Measurements from ENCODE around the gene PCDHGB4.
"Not testable (repeated sequence)": the region's sequence is repeated elsewhere in the genome, so short reads cannot be mapped to it uniquely, and the experiment has no call there.

PCDHGB4 gene

DNA sequence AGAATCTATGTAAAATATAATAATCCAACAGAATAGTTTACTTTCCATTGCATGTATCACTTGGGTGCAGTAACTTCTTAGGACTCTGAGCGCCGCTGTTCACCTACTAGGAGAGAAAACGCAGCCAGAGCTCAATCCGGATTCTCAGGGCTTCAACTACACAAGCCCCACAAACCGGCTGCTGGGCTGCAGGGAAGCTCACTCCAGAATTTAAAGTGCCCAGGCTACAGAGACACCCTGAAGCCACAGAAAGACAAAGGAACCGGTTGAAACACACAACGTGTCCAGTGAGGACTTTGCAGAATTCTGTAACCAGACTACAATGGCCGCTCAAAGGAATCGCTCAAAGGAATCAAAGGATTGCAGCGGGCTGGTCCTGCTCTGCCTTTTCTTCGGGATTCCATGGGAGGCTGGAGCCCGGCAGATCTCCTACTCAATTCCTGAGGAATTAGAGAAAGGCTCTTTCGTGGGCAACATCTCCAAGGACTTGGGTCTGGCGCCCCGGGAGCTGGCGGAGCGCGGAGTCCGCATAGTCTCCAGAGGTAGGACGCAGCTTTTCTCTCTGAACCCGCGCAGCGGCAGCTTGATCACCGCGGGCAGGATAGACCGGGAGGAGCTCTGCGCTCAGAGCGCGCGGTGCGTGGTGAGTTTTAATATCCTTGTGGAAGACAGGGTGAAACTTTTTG is 25.5 kb downstream of the PCDHGB4 start, which contains the start of gene PCDHGA10:
Gene PCDHGA10 (plus strand): TSS at position 134 of the 686 bp plus-strand sequence. CDS start 189 bp downstream, at position 323.
- H3K27ac ChIP-seq = peak within 1 kb of the TSS; percentile 55

DNA sequence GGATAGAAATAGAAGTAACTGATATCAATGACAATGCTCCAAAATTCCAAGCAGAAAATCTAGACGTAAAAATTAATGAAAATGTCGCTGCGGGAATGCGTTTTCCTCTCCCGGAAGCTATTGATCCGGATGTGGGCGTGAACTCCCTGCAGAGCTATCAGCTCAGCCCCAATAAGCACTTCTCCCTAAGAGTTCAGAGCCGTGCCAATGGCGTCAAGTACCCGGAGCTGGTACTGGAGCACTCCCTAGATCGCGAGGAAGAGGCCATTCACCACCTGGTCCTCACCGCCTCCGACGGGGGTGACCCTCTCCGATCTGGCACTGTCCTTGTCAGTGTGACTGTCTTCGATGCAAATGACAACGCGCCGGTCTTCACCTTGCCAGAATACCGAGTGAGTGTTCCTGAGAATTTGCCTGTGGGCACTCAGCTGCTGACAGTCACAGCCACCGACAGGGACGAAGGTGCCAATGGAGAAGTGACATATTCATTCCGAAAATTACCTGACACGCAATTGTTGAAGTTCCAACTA is 26.1 kb downstream of the PCDHGB4 start:
- TF ChIP-seq, protein P1, sequence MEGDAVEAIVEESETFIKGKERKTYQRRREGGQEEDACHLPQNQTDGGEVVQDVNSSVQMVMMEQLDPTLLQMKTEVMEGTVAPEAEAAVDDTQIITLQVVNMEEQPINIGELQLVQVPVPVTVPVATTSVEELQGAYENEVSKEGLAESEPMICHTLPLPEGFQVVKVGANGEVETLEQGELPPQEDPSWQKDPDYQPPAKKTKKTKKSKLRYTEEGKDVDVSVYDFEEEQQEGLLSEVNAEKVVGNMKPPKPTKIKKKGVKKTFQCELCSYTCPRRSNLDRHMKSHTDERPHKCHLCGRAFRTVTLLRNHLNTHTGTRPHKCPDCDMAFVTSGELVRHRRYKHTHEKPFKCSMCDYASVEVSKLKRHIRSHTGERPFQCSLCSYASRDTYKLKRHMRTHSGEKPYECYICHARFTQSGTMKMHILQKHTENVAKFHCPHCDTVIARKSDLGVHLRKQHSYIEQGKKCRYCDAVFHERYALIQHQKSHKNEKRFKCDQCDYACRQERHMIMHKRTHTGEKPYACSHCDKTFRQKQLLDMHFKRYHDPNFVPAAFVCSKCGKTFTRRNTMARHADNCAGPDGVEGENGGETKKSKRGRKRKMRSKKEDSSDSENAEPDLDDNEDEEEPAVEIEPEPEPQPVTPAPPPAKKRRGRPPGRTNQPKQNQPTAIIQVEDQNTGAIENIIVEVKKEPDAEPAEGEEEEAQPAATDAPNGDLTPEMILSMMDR (IDR thresholded peaks at IDR 0.05) = no peak
- TF ChIP-seq ZFX (IDR thresholded peaks at IDR 0.05; ENCODE audit: borderline replicate concordance) = no peak
- H3K27ac ChIP-seq = peak overlapping the region; percentile 55

More for the DNA sequence above, 25.5 kb downstream of the PCDHGB4 start, which contains the start of gene PCDHGA10:
- no peak for TF ChIP-seq ZFX (IDR thresholded peaks at IDR 0.05; ENCODE audit: borderline replicate concordance)
- TF ChIP-seq, protein P1 (IDR thresholded peaks at IDR 0.05) = peak; percentile 87

DNA sequence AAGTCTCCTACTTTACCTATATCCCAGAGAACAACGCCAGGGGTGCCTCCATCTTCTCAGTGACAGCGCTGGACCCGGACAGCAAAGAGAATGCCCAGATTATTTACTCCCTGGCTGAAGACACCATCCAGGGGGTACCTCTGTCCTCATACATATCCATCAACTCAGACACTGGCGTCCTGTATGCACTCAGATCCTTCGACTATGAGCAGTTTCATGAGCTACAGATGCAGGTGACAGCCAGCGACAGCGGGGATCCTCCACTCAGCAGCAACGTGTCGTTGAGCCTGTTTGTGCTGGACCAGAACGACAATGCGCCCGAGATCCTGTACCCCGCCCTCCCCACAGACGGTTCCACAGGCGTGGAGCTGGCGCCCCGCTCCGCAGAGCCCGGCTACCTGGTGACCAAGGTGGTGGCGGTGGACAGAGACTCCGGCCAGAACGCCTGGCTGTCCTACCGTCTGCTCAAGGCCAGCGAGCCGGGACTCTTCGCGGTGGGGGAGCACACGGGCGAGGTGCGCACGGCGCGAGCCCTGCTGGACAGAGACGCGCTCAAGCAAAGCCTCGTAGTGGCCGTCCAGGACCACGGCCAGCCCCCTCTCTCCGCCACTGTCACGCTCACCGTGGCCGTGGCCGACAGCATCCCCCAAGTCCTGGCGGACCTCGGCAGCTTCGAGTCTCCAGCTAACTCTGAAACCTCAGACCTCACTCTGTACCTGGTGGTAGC is 27.2 kb downstream of the PCDHGB4 start:
- H3K27ac ChIP-seq = not testable (repeated sequence)

DNA sequence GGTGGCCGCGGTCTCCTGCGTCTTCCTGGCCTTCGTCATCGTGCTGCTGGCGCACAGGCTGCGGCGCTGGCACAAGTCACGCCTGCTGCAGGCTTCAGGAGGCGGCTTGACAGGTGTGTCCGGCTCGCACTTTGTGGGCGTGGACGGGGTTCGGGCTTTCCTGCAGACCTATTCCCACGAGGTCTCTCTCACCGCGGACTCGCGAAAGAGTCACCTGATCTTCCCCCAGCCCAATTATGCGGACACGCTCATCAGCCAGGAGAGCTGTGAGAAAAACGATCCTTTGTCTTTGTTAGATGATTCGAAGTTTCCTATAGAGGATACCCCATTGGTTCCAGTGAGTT is 27.7 kb downstream of the PCDHGB4 start:
- not testable (repeated sequence) for H3K27ac ChIP-seq

DNA sequence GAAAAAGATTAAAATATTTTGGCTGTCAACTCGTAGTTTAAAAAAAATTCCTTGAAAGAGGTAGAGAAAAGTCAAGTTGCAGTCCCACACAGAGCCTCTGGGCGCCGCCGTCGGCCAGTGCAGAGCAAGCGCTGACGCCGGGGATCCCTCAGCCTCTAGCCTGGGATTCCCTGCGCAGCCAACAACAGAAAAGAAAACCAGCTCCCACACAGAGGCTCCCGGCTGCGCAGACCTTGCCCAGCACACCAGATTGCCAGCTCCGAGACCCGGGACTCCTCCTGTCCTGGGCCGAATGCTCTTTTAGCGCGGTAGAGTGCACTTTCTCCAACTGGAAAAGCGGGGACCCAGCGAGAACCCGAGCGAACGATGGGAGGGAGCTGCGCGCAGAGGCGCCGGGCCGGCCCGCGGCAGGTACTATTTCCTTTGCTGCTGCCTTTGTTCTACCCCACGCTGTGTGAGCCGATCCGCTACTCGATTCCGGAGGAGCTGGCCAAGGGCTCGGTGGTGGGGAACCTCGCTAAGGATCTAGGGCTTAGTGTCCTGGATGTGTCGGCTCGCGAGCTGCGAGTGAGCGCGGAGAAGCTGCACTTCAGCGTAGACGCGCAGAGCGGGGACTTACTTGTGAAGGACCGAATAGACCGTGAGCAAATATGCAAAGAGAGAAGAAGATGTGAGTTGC is 30.1 kb downstream of the PCDHGB4 start, which contains the start of gene PCDHGB7:
Gene PCDHGB7 (plus strand): TSS at position 184 of the 679 bp plus-strand sequence. CDS start 183 bp downstream, at position 367.
- TF ChIP-seq, protein P1 (IDR thresholded peaks at IDR 0.05) = peak; percentile 89
- not testable (repeated sequence) for H3K27ac ChIP-seq

DNA sequence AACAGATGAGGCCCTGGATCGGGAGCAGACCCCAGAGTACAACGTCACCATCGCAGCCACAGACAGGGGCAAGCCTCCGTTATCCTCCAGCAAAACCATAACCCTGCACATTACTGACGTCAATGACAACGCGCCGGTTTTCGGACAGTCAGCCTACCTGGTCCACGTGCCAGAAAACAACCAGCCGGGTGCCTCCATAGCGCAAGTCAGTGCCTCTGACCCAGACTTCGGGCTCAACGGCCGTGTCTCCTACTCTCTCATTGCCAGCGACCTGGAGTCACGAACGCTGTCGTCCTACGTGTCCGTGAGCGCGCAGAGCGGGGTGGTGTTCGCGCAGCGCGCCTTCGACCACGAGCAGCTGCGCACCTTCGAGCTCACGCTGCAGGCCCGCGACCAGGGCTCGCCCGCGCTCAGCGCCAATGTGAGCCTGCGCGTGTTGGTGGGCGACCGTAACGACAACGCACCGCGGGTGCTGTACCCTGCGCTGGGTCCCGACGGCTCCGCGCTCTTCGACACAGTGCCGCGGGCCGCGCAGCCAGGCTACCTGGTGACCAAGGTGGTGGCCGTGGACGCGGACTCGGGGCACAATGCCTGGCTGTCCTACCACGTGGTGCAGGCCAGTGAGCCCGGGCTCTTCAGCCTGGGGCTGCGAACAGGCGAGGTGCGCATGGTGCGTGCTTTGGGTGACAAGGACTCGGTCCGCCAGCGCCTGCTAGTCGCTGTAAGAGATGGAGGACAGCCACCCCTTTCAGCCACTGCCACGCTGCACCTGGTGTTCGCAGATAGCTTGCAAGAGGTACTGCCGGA is 31.8 kb downstream of the PCDHGB4 start:
- H3K27ac ChIP-seq = no peak overlapping the region
- no peak for TF ChIP-seq ZFX (IDR thresholded peaks at IDR 0.05; ENCODE audit: borderline replicate concordance)
- TF ChIP-seq, protein P1 (IDR thresholded peaks at IDR 0.05) = no peak

DNA sequence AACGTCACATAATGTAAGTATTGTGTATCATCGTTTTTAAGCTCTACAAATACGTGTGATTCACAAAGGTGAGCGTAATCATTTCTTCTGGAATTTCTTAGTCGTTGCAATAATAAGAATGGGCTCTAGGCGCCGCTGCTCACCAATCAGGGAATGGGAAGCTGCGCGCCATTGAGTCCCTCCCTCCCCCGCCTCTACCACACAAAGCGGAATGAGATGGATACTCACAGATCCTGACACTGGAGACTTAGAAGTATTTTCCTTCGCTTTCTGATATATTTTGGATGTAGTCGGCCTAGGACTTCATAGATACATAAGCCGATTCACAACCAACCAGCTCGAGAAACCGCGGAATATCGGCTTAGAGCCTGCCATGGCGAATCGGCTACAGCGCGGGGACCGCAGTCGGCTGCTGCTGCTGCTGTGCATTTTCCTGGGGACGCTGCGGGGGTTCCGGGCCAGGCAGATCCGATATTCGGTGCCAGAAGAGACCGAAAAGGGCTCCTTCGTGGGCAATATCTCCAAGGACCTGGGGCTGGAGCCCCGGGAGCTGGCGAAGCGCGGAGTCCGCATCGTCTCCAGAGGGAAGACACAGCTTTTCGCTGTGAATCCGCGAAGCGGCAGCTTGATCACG is 33.5 kb downstream of the PCDHGB4 start, which contains the start of gene PCDHGA11:
Gene PCDHGA11 (plus strand): TSS at position 197 of the 634 bp plus-strand sequence. CDS start 177 bp downstream, at position 374.
- TF ChIP-seq, protein P1 (IDR thresholded peaks at IDR 0.05) = peak; percentile 89
- TF ChIP-seq ZFX (IDR thresholded peaks at IDR 0.05; ENCODE audit: borderline replicate concordance) = no peak

More for the DNA sequence above, 33.5 kb downstream of the PCDHGB4 start, which contains the start of gene PCDHGA11:
- no peak within 1 kb of the TSS for H3K27ac ChIP-seq
